GM12872 (cell line): Measurements from ENCODE around the gene CLDN7.

Experiments used
- CTCF ChIP-seq: IDR thresholded peaks from 3 replicates; pipeline ENCODE4 v1.5.1; 2011; ENCODE audit warnings: low read depth, mild to moderate bottlenecking, low read length, moderate library complexity; ENCODE audit not compliant: insufficient read depth

The CLDN7 gene

GRCh38 chr17:7218166-7218565 is 44.1 kb downstream of the CLDN7 start:
- TF ChIP-seq CTCF, result no peak

GRCh38 chr17:7217113-7217987 is 44.9 kb downstream of the CLDN7 start:
- no peak for TF ChIP-seq CTCF

DNA sequence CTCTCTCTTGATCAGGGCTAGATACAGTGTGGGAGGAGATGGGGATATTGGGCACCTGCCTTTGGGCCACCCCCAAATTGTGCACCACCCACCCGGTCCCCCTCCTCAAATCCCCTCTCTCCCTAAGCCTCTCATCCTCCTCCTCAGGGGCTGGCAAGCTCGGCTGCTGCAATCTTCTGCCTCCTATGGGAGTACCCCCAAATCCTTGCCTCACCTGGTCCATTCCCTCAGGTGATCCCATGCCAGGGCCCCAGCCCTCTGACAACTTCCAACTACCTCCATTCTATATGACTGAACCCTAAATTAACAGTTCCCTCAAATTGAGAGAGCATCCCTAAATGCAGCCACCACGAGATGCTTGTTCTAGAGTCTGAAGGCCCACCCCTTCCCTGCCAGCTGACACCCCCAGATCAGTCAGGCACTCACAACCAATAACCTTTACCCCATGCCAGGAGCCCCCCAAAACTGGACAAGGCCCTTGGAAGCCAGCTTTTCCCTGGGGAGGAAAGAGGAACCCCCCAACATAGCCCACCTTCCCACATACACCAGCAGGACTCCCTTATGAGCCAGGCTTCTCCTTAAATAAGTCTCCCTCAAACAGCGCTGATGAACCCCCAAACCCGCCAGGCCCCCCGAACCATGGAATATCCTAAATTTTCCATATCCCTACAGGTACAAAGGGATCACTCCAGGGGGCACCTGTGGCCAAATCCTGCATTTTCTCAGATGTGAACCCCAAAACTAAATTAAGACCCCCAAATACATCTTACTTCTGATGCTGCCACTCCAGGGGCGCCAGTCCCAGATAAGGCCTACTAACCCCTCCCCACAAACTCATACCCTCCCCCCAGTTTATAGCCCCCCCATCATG is 45.8 kb downstream of the CLDN7 start:
- TF ChIP-seq CTCF, result no peak

- no peak for TF ChIP-seq CTCF
These were observed 46.6 kb downstream of the CLDN7 start for GRCh38 chr17:7215652-7216180.

DNA sequence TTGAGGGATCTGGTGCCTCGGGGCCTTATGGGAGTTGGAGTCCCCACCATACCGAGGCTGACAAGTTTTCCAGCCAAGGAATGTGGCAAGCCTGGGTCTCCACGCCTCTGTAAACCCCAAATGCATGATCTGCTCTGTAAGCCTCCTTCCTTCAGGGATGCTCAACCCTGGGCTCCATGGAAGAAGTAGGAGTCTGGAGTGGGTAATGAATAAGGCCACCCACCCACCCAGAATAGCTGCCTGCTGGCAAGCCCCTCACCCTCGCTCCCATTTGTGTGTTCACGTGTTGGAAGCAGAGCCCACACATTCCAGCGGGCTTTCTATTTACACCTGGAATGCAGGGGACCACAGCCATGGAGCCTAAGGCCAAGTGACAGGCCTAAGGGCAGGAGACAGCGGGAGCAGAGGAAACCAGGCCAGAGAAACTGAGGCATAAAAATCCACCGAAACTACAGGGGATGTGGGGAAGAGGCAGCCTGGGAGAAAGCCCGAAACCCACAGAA is 47.1 kb downstream of the CLDN7 start:
- TF ChIP-seq CTCF, result no peak

GRCh38 chr17:7214300-7215135 is 47.8 kb downstream of the CLDN7 start:
- peak; percentile 63; the same call in 2 of the 3 replicates for TF ChIP-seq CTCF
